Activated gamma-delta T cell treated with Interleukin-2 at 50 U/mL for 16 hours (primary cell): ENCODE measurements around the gene ZEB2.

Experiments
- DNase-seq: peaks from one replicate; pipeline ENCODE4 v3.0.0-alpha.2; 2020

ZEB2 gene

DNA sequence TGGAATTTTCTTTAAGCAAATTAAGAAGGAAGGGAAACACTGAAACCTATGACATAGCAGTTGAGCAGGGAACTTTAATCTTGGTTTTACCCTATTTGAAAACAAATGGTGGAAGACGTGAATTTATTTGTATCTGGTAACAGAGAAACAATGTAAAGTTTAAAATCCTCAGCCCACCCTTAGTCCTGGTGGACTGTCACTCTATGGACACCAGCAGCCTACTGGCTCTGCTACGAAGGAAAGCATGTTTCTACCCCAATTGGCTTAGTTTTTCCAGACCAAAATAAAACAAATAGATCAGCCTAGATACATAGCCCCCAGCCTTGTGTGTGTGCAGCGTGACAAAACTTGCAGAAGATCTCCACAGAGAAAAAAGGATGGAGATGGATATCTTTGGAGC is 7.4 kb downstream of the ZEB2 start:
- no peak for DNase-seq

DNA sequence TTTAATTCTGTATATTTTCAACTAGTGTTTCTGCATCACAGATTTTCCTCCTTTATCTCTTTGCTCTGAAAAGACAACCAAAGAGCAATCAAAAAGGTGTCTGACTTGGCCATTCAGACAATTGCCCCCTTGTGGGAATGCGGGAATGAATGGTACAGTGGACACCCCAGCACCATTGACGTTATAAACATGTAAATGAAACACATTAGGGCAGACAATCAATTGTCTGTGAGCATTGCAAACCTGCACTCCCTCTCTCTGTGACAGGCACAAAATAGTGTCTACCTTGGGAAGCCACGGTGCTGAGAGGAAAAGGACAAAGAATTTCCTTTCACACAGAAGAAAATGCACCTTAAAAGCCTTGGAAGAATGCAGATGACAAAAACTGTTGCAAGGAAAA is 8.0 kb downstream of the ZEB2 start:
- no peak for DNase-seq

DNA sequence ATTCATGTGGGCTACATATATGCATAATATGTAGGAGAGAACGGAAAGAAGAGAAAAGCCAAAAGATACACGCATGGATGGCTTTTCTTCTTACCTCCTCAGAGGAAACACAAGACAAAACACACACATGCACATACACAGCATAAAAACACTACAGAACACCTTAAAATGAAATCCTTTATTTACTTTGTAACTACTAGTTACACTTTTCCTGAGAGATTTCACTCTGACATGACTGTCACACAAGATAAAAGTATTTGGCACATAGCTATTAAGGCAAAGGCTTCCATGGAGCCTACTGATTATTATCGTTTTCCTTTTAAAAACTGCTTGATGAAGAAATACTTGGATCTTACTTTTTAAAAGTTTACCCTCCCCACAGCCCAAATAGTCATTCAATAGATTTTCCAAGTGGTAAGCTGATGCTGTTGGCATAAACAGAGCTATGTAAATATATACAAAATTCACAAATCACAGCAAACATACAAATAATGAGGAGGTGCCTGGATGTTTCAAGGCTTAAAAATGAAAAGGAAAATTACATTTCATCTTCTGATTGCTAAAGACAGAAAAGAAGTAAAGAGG is 8.6 kb downstream of the ZEB2 start:
- no peak for DNase-seq

DNA sequence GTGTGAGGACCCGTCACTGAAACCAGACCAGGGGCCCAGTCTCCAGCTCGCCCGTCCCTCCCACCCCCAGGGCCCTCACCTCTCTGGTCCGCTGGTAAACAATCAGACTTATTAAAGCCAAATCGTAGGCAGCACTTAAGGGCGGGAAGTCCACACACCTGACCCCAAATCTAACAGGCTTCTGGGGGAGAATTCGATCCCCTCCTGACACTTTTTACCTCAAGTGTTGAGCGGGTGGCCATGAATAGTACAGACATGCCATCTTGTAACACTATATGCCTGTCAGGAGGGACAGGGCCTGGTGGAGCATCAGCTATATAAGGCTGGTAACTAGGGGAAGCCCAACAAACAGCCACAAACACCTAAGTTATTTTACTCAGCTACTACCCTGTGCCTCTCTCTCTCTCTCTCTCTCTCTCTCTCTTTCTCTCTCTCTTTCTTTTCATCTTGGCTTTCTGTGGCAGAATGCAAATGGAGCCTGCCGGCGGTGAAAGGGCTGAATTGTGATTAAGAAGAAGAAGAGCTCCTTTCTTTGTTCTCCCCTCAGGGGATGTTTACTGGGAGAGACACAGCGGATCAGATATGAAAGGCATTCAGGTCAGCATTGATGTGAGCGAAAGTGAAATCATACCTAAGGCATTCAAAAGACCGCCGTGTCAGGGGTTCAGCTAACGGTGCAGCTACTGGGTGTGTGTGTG is 9.5 kb downstream of the ZEB2 start:
- peak; percentile 40 for DNase-seq

DNA sequence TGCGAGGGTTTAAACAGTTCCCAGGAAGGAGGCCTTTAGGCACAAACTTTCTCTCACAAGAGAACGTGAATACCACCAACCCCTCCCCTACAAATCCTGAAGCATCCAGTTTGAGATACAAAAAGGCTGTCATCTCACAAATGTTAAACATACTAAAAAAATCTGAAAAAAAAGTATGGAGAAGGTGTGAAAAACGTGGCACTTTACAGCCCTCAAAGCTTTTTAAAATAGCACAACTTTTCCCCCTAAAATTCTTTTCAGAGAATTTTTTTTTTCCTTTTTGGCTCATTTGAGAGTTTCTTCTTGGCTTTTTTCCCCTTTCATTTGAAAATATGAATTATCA is 10.1 kb downstream of the ZEB2 start:
- DNase-seq: no peak

DNA sequence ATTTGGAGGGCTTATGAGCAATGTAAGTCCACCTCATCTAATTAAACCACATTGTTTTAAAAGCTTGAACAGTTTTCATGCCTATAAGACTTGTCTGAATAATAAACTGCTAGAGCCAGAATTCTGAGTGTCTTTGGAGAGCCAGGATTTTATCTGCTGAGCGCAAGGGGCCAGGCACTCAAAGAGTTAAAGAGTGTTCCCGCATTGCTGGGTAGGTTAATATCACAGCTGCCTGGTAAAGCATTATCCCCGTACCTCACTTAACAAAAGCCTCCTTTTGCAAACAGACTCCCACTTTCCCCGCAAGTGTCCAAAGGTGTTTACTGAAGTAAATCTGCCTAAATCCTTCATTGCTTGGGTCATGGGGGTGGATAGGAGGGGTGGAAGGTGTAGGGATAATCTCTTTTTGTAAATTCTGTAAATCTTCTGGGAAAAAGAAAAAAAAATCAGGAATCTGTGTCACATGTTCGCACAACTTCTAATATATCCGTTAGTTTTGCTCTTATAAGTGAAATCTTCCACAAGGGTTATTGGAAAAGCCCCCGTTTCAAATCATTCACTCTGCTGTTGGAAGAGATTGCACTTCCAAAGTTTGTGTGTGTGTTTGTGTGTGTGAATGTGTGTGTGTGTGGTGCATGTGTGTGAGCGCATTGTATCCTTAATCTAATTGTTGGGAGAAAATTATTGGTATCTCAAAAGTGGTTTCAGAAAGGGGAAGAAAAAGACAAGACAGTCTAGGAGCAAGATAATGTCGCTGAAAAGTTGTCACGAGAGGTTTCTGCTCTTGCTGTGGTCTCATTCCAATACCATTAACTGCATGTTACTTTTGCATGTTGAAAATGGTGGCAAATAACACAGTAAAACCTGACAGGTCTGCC is 10.7 kb downstream of the ZEB2 start:
- no peak for DNase-seq

DNA sequence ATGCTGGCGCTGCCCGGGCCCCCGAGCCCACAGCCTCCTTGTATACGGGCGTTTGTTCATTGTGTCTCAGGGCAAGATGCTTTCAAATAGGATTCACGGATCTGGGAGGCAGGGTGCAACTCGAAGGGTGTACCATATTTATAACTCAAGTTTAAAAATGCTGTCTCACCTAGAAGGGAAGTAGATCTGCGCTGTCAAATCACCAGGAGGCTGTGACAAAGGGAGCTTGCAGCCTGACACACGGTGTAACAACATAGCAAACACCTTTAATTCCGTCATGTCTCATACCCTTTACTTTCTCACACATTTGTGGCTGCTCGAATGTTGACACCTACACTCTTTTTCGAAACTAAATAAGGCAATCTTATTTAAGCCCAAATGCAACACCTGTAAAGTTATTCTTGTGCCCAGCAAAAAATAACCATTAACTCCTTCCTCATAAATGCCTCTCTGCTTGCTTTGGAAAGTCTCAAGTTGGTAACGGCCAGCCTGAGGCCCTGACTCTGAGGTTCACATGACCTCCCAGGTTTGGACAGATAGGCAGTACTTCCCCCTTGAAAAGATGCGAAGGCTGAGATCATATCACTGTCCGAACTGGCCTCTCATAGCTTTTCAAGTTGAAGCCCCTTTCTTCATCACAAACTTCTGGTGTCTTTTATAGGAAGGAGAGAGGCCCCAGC is 11.6 kb downstream of the ZEB2 start:
- DNase-seq: peak; percentile 23

DNA sequence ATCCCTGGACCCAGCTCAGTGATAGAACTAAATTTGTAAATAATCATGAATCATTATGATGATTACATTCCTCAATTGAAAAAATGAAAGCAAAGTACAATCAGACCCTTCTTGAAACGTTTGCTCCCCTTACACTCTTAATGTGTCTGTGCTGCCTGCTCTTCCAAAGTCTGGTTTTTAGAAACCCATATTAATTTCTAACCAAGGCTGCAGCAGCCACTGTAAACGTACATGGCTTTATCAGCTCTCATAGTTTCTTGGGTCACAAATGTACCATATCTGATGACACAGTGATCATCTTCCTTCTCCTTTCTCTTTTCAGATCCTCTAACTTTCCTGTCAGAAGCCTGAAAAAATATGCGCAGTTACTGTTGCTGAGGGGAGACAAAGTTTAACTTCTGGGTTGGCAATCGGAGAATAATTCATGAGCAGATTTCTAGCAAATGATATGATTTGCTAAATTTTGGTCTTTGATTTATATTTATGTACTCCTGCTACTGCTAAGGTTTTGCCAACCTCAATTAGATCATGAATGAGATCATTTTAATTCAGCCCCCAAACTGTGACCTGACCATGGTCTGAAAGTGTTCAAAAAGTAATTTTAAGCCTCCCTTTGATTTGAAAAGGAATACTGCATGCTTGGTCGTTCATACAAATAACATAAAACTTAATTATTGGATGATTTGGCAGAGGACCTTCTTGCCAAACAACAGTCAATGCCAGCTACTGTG is 12.3 kb downstream of the ZEB2 start:
- no peak for DNase-seq

DNA sequence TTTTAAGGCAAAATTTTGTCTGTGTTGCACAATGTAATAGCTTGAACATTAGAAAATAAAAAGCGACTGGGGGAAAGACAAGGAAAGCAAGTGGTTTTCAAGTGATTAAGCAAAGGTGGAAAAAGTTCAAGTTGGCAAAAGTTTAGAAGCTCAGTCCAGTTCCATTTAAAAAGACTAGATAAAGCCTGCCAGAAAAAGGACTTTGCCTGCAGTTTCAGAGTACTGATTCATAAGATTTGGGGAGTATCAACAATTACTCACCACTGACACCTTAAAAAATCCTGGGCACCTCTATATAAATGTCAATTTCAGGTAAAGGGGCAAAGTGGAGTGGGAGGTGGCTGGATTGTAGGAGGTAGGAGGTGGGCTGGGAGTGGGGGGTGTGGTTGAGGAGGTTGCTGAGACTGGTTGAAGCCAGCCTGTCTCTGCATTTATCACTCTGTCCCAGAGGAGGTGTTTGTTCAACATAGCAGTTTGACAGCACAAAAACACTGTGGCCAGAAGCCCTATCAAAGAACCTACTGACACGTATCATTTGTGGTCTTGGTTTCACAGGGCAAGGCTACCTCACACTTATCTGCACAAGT is 14.6 kb downstream of the ZEB2 start:
- peak; percentile 17 for DNase-seq

DNA sequence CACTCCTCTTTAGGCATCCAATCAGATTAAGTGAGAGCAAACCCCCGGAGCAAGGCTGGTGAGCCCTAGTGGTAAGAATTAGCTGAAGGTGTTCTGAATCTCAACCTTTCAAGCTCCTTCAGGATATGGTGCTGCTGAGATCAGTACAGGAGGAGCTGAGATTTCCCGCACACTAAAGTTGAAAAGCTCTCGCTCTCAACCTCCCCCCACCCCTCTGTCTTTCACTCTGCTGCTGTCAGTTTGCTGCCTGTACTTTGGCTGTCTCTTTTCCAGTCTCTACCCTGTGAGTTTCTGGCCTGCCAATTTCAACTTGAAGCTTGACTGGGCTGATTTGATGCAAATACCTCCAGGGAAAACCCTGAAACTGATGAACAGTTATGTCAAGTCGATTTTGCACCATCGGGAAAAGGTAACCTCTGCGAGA is 15.7 kb downstream of the ZEB2 start:
- DNase-seq: no peak

DNA sequence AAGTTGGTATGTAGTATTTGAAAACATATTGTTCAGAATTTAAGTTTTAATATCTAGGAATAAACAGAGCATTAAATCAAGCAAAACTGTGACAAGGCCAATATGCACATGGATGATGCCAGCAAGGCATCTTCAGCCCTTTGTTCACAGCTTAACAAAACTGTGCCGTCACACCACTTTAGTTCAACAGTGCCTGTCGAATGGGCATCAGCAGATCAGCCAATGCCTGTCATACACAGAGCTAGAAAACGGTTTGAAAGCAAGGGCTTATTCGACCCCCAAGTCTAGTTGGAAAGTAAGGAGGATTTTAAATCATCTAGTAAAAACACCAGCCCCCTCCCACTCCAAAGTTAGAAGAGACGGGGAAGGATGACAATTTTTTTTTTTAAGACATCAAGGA is 16.7 kb downstream of the ZEB2 start:
- DNase-seq: no peak

DNA sequence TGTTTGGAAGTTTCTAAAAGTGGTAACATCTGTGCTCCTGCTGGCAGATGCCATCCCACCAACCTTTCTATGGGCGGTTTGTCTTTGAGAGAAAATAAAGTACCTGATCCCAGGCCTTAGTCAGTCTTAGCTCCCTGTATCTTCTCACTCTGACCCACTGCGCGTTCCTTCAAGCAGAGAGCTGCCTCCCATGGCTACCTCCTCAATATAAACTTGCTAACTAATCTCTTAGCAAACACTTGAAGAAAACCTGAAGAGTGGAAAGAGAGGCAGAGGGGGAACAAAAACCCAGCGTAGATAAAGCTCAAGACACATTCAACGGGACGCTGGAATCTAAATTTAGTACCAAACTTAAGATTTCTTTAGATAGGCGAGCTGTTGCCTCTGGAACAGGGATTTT is 17.6 kb downstream of the ZEB2 start:
- DNase-seq: no peak

DNA sequence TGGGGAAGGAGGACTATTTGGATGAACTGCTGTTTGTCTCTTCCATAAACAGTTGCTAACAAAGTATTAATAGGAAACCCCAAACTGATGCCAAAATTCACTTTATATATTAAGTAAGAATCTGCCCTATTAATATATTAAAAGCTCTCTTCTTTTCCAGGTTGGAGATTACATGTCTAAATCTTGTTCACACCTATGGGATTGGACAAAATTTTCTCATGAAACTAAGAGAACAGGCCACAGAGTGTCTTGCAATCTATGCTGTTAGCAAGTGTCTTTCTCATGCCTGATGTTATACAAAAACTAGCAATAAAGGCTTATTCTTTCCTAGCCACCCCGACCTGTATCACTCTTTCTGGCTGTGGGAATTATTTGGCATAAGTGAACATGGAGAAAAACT is 18.3 kb downstream of the ZEB2 start:
- DNase-seq: no peak

DNA sequence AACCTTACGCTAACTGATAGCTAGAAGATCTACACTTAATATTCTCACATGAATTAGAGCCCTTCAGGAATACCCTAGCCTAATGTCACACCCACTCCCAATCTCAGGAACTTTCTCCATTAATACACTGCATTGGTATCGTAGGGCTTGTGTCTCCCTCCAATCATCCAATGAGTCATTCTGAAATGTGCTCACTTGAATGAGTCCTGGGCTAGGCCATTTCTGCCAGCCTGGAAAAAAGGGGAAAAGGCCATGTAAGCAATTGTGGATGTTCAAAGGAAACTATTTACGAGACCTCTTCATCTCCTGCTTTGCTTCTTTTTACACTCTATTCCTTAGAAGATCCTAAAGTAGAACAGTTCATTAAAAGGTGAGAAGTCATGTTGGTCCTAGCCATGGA is 18.8 kb downstream of the ZEB2 start:
- DNase-seq: no peak

DNA sequence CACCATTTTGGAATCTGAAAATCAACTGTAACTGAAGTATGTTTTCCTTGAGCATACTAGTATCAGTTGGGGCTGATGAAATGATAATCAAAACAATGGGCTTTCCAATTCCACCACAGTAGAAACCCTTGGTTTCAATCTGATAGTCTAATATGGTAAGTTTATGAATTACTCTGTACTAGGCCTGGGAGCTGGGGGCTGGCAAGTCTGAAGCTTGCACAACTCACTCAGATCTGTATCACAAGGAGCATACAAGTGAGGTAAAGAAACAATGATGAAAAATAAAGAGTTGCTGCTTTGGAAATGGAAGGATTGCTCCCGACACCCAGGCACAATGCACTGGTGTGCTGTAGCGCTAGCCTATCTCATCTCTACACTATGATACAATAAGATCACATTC is 19.4 kb downstream of the ZEB2 start:
- no peak for DNase-seq

DNA sequence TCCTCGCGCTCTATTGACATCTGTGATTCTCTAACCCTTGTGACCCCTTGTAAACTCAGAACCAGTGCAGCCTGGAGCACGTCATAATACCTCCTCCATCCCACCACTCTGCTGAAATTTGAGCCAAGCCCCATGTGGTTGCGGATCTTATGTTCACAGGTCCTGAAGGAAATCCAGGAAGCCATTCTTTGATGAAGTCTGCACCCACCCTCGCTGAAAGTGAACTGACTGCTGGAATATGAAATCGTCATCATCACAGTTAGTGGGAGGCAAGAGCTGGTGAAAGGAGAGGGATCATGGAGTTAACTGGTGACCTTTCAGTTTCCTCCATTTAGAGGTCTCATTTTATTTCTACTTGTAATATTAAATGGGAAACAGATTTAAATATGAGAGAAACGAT is 21.6 kb downstream of the ZEB2 start:
- no peak for DNase-seq

DNA sequence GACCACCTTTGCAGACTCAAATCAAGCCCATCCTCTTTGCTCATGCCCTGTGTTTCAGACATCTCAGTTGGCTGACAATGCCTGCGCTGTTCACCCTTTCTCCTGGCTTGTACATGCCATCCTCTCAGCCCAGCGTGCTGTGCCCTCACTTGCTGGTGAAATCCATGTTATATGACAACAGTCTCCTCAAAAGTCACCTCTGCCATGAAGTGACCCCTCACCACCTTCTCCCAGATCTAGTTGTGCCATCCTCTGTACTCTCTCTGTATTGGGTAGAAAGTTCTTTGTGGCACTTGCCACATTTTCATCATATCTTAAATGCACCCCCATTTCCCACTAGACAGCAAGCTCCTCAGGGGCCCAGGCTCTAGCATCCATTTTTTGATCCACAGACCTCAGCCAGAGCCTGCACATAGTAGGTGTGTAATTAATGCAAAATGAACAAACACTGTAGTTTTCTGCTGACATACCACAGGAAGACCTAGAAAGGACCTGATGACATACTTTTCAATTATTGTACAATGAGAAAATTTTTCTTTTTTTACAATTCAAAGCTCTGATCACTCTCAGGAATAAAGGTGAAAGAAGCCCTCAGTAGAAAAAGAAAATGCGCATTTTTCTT is 22.8 kb downstream of the ZEB2 start:
- DNase-seq: no peak

DNA sequence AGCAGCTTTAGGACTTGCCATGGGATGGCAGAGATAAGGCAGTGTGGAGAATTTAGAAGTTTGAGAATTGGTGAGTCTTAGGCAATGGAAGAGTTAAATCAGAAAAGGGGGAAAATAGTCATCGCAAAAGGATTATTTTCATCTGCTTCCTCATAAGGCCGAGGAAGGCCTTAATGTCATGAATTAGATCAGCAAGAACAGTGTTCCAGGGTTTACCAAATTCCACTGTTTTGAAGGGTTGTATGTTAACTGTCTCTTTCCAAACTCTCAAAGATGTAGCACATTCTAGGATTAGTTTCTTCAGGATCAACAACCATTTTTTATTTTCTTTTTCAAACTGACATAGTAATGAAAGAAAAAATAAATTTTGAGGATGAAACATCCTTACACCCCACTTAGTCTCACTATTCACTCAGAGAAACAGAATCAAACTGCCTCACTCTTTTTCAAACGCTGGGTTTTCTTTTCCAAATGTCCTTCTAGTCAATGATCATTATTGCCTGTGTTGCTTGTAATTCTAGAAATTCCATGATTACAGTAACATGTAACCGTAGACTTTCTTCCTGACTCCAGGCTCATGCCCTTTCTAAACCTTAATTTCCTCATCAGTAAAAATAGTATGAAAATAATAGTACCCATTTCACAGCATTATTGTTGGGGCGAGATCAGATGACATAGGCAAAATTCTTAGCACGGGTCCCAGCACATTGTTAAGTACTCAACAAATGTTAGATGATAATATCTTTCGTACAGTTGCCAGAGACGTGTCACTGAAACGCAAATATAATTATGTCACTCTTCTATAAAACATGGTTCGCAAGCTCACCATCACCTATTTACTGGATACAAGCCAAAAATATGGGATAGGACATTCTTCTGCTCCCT is 23.6 kb downstream of the ZEB2 start:
- DNase-seq: no peak

DNA sequence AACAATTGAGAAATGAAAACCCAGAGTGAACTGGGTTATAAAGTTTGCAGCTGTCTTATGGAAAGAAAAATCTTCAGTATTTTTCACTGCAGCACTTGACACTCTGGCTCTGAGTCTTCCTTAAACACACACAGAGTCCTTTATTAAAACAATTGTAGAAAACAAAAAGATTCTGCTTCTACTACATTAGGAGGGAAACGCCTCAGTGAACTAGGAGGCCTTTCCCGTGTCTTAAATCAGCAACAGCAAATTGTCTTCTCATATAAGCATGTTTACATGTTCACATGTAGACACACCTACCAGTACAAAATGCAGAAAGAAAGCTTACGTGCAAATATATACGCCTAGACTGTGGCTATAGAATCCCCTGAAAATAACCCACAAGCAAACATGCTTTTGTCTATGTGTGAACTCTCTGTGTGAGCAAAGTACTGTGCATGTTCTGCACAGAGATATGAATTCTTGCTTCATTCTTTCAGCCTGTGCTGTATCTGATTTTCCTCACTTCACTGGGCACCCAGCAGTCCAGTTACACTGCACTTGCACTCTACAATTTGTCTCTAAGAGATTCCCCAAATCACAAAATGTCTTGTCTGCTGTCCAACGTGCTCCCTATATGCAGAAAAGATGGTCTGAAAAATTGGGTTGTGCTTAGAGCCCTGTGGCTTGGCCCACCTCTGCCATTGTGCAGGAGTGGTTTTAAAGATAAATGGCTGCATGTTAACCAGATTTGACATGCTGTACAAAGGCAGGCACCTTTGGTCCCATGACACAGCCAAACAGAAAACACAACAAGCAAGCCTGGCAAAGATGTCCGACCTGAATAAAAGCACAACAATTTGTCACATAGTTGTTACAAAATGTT is 24.5 kb downstream of the ZEB2 start:
- no peak for DNase-seq
